H9 (cell line): ENCODE results near the gene STIM2. TPM values are rescaled to one million over a fixed set of nuclear protein-coding genes. Genes with fewer than 3 reads are reported as not detected.

Experiments
- DNase-seq: peaks from one replicate; pipeline ENCODE4 v3.0.0-alpha.2; 2017
- H2AFZ ChIP-seq: one replicate; pipeline ENCODE4 v1.6.1; 2013; ENCODE audit warnings: mild to moderate bottlenecking, low read length, control low read depth, moderate library complexity
- H2AK5ac ChIP-seq: 2 replicates; pipeline ENCODE4 v1.6.1; 2013; ENCODE audit warnings: low read length, control low read depth, mixed read lengths; ENCODE audit not compliant: insufficient read length
- H2BK120ac ChIP-seq: one replicate; pipeline ENCODE4 v1.6.1; 2013; ENCODE audit warnings: low read depth, mild to moderate bottlenecking, low read length, control low read depth, inconsistent platforms; ENCODE audit not compliant: poor library complexity, severe bottlenecking
- H2BK12ac ChIP-seq: 2 replicates; pipeline ENCODE4 v1.6.1; 2013; ENCODE audit warnings: low read length, control low read depth, mixed read lengths, low read depth; ENCODE audit not compliant: insufficient read length
- H2BK15ac ChIP-seq: 2 replicates; pipeline ENCODE4 v1.6.1; 2013; ENCODE audit warnings: low read depth, low read length, control low read depth
- H2BK20ac ChIP-seq: one replicate; pipeline ENCODE4 v1.6.1; 2013; ENCODE audit warnings: low read depth, mild to moderate bottlenecking, low read length, control low read depth, inconsistent platforms; ENCODE audit not compliant: poor library complexity, severe bottlenecking
- H2BK5ac ChIP-seq: 2 replicates; pipeline ENCODE4 v1.6.1; 2013; ENCODE audit warnings: low read length, control low read depth, mixed read lengths; ENCODE audit not compliant: insufficient read length
- H3K14ac ChIP-seq: 2 replicates; pipeline ENCODE4 v1.6.1; 2013; ENCODE audit warnings: low read length, control low read depth; ENCODE audit not compliant: insufficient read depth
- H3K18ac ChIP-seq: 2 replicates; pipeline ENCODE4 v1.6.1; 2013; ENCODE audit warnings: low read depth, mild to moderate bottlenecking, mixed read lengths, low read length, control low read depth; ENCODE audit not compliant: insufficient read length
- H3K23ac ChIP-seq: 2 replicates; pipeline ENCODE4 v1.6.1; 2013; ENCODE audit warnings: low read length, control low read depth, mixed read lengths, low read depth; ENCODE audit not compliant: insufficient read length
- H3K23me2 ChIP-seq: 2 replicates; pipeline ENCODE4 v1.6.1; 2013; ENCODE audit warnings: low read depth, mild to moderate bottlenecking, mixed read lengths, low read length, control low read depth; ENCODE audit not compliant: insufficient read length, poor library complexity, severe bottlenecking
- H3K27ac ChIP-seq: 2 replicates; pipeline ENCODE4 v1.5.1; 2013; ENCODE audit warnings: low read length, control low read depth, mixed read lengths, low read depth; ENCODE audit not compliant: insufficient read length
- H3K27me3 ChIP-seq: 2 replicates; pipeline ENCODE4 v1.6.1; 2013; ENCODE audit warnings: low read length, control low read depth, inconsistent platforms; ENCODE audit not compliant: insufficient read depth
- H3K4ac ChIP-seq: 2 replicates; pipeline ENCODE4 v1.6.1; 2013; ENCODE audit warnings: low read depth, mild to moderate bottlenecking, control low read depth, inconsistent platforms, low read length, moderate library complexity
- H3K4me1 ChIP-seq: 2 replicates; pipeline ENCODE4 v1.6.1; 2013; ENCODE audit warnings: low read length, control low read depth, inconsistent platforms; ENCODE audit not compliant: insufficient read depth
- H3K4me2 ChIP-seq: 2 replicates; pipeline ENCODE4 v1.6.1; 2013; ENCODE audit warnings: low read length, control low read depth, mixed read lengths; ENCODE audit not compliant: insufficient read length, insufficient read depth
- H3K56ac ChIP-seq: 2 replicates; pipeline ENCODE4 v1.6.1; 2013; ENCODE audit warnings: low read depth, mild to moderate bottlenecking, mixed read lengths, low read length, control low read depth; ENCODE audit not compliant: insufficient read length
- H3K79me1 ChIP-seq: 2 replicates; pipeline ENCODE4 v1.6.1; 2013; ENCODE audit warnings: low read depth, mild to moderate bottlenecking, moderate library complexity, low read length, control low read depth, inconsistent platforms; ENCODE audit not compliant: insufficient read depth, poor library complexity, severe bottlenecking
- H3K79me2 ChIP-seq: 2 replicates; pipeline ENCODE4 v1.6.1; 2013; ENCODE audit warnings: low read length, control low read depth, inconsistent platforms; ENCODE audit not compliant: insufficient read depth
- H3K9ac ChIP-seq: 2 replicates; pipeline ENCODE4 v1.6.1; 2013; ENCODE audit warnings: low read length, control low read depth, mixed read lengths; ENCODE audit not compliant: insufficient read length; ENCODE audit errors: extremely low read depth
- H3K9me3 ChIP-seq: one replicate; pipeline ENCODE4 v1.6.1; 2013; ENCODE audit warnings: low read depth, low read length, inconsistent platforms; ENCODE audit not compliant: control insufficient read depth
- H3T11ph ChIP-seq: one replicate; pipeline ENCODE4 v1.6.1; 2013; ENCODE audit warnings: mild to moderate bottlenecking, low read length, control low read depth, inconsistent platforms
- H4K20me1 ChIP-seq: one replicate; pipeline ENCODE4 v1.6.1; 2013; ENCODE audit not compliant: control insufficient read depth, insufficient read length, insufficient read depth
- H4K5ac ChIP-seq: 2 replicates; pipeline ENCODE4 v1.6.1; 2013; ENCODE audit warnings: low read depth, mild to moderate bottlenecking, mixed read lengths, low read length, control low read depth; ENCODE audit not compliant: insufficient read length
- H4K8ac ChIP-seq: replicated peaks from 2 replicates; pipeline ENCODE4 v1.6.1; 2013; ENCODE audit warnings: low read length, control low read depth, mixed read lengths, low read depth; ENCODE audit not compliant: insufficient read length
- H4K91ac ChIP-seq: 2 replicates; pipeline ENCODE4 v1.6.1; 2013; ENCODE audit warnings: low read depth, mild to moderate bottlenecking, moderate library complexity, mixed read lengths, low read length, control low read depth; ENCODE audit not compliant: insufficient read length
- H3K27ac Mint-ChIP-seq, 3 experiments: 2 replicates in 2 of 3; 3 replicates in 1 of 3; pipeline ENCODE4 v1.8.0; 2020 to 2021; ENCODE audit warnings: mixed read lengths in 3 of 3, mild to moderate bottlenecking in 1 of 3, moderate library complexity in 1 of 3
- H3K27me3 Mint-ChIP-seq: 2 replicates; pipeline ENCODE4 v1.8.0; 2021; ENCODE audit warnings: low read depth, mild to moderate bottlenecking, moderate library complexity, mixed read lengths
- H3K36me3 Mint-ChIP-seq, 3 experiments: 2 replicates in 2 of 3; 3 replicates in 1 of 3; pipeline ENCODE4 v1.8.0; 2020 to 2021; ENCODE audit warnings: low read depth in 3 of 3, mixed read lengths in 3 of 3; ENCODE audit not compliant: insufficient read depth in 1 of 3
- H3K4me1 Mint-ChIP-seq, 2 experiments: 2 replicates each; pipeline ENCODE4 v1.8.0; 2020; ENCODE audit warnings: mixed read lengths in 2 of 2
- H3K4me3 Mint-ChIP-seq, 2 experiments: 2 replicates in 1 of 2; 3 replicates in 1 of 2; pipeline ENCODE4 v1.8.0; 2020 to 2021; ENCODE audit warnings: mild to moderate bottlenecking in 2 of 2, mixed read lengths in 2 of 2, moderate library complexity in 1 of 2
- H3K9me3 Mint-ChIP-seq, 2 experiments: 2 replicates in 1 of 2; 3 replicates in 1 of 2; pipeline ENCODE4 v1.8.0; 2020; ENCODE audit warnings: mild to moderate bottlenecking in 2 of 2, mixed read lengths in 2 of 2, moderate library complexity in 1 of 2
- total RNA-seq: library from RNA; stranded (reverse); gene quantifications from 2 replicates; pipeline ENCODE4 v1.2.1, GENCODE V29; 2021
- TF ChIP-seq, protein P1 (sequence below): fragments of 200-600 bp; sonication (generic); conservative IDR thresholded peaks from 3 replicates; pipeline ENCODE4 v1.8.0; 2021; ENCODE audit warnings: antibody characterized with exemption, mild to moderate bottlenecking

STIM2 gene
- total RNA-seq, 1 experiment from 2014 or later = 26.2 TPM

DNA sequence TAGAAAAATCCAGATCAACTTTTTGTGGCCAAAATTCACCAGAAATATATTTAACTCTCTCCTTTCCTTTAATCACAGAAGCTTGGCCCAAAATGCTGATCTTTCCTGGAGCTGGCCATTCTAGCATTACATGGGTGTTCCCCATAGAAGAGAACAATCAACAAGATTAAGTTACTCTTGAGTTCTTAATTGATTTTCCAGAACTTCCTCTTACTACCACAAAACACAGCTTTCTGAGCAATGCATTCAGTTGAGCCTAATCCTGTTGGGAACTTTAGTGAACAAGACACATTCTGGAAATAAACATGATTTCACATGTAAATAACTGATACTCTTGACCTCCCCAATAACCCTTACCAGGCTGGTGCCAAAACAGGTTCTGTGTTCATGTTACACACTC is 45.4 kb upstream of the STIM2 start:
- Mint-ChIP-seq H3K36me3 (peaks cover 0 to 2% (median 0%) of the 10 kb centered on the region in 3 experiments; a peak in 2 of 7 replicates), H3K27ac (no peak overlapping the region), H3K9me3 (peaks cover 1 to 3% of the 10 kb centered on the region in 2 experiments; a peak in 4 of 5 replicates), H3K4me3 (no peak overlapping the region), H3K27me3 (peaks cover 8% of the 10 kb centered on the region; the same call in 1 of the 2 replicates), H3K4me1 (peaks cover 22 to 43% of the 10 kb centered on the region in 2 experiments)
- TF ChIP-seq, protein P1, sequence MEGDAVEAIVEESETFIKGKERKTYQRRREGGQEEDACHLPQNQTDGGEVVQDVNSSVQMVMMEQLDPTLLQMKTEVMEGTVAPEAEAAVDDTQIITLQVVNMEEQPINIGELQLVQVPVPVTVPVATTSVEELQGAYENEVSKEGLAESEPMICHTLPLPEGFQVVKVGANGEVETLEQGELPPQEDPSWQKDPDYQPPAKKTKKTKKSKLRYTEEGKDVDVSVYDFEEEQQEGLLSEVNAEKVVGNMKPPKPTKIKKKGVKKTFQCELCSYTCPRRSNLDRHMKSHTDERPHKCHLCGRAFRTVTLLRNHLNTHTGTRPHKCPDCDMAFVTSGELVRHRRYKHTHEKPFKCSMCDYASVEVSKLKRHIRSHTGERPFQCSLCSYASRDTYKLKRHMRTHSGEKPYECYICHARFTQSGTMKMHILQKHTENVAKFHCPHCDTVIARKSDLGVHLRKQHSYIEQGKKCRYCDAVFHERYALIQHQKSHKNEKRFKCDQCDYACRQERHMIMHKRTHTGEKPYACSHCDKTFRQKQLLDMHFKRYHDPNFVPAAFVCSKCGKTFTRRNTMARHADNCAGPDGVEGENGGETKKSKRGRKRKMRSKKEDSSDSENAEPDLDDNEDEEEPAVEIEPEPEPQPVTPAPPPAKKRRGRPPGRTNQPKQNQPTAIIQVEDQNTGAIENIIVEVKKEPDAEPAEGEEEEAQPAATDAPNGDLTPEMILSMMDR = no peak
- Histone ChIP-seq H3K9ac (no peak overlapping the region), H2AK5ac (no peak overlapping the region), H2AFZ (no peak overlapping the region), H4K8ac (no peak overlapping the region), H4K5ac (no peak overlapping the region), H3K56ac (no peak overlapping the region), H3K23me2 (no peaks in the 10 kb centered on the region), H2BK15ac (no peak overlapping the region), H2BK20ac (no peak overlapping the region), H4K20me1 (no peaks in the 10 kb centered on the region), H3K4ac (no peak overlapping the region), H3T11ph (no peak overlapping the region), H3K27me3 (no peaks in the 10 kb centered on the region), H3K18ac (no peak overlapping the region), H2BK12ac (no peak overlapping the region), H4K91ac (no peak overlapping the region), H3K23ac (no peak overlapping the region), H3K27ac (no peak overlapping the region), H2BK5ac (no peak overlapping the region), H2BK120ac (no peak overlapping the region), H3K14ac (no peak overlapping the region), H3K79me2 (no peaks in the 10 kb centered on the region), H3K4me1 (peaks cover 11% of the 10 kb centered on the region; the same call in 1 of the 2 replicates), H3K79me1 (no peaks in the 10 kb centered on the region), H3K4me2 (no peak overlapping the region), H3K9me3 (no peaks in the 10 kb centered on the region)
- DNase-seq = no peak
